Measurements from ENCODE around the gene IL1RAP. TPM values are rescaled to one million over a fixed set of nuclear protein-coding genes. Genes with fewer than 3 reads are reported as not detected.

The IL1RAP gene
- total and polyA plus RNA-seq, 2 experiments from 2014 or later, result 3.6 to 5.0 TPM

GRCh38 chr3:190532731-190533203 is 18.9 kb downstream of the IL1RAP start:
- DNase-seq (ENCODE audit: low spot score) (no peak), ATAC-seq (no peak)
- no peak overlapping the region for H3K27ac ChIP-seq (ENCODE audit: low read depth)
- no peaks in the 10 kb centered on the region for H4K20me1 ChIP-seq (replicated peaks; ENCODE audit: insufficient read depth)
- H3K27me3 ChIP-seq (ENCODE audit: insufficient read depth), result peaks cover 10% of the 10 kb centered on the region
- no peaks in the 10 kb centered on the region for H3K9me2 ChIP-seq (ENCODE audit: insufficient read depth)
- H3K79me2 ChIP-seq (replicated peaks; ENCODE audit: insufficient read depth), result no peaks in the 10 kb centered on the region
- no peak overlapping the region for H3K4me2 ChIP-seq
- no peak overlapping the region for H3K4me3 ChIP-seq
- Mint-ChIP-seq H3K4me3 (no peak overlapping the region), H3K27me3 (ENCODE audit: insufficient read depth, low read depth, poor library complexity) (peaks cover under 1% of the 10 kb centered on the region), H3K4me1 (peaks cover under 1% of the 10 kb centered on the region; the same call in 2 of the 3 replicates), H3K36me3 (ENCODE audit: low read depth) (no peaks in the 10 kb centered on the region), H3K27ac (no peak overlapping the region), H3K9me3 (no peaks in the 10 kb centered on the region)
- TF ChIP-seq EZH2phosphoT487 (IDR thresholded peaks at IDR 0.05; ENCODE audit: unreplicated experiment) (no peak), ZNF462 (CRISPR knock-in tag; IDR thresholded peaks at IDR 0.05) (no peak), STAT1 (IDR thresholded peaks at IDR 0.05; ENCODE audit: unreplicated experiment) (no peak), ZNF114 (CRISPR knock-in tag; IDR thresholded peaks at IDR 0.05) (no peak), CREB1 (CRISPR knock-in tag; IDR thresholded peaks at IDR 0.05; ENCODE audit: low read depth) (no peak), EZH2 (IDR thresholded peaks at IDR 0.05; ENCODE audit: low read depth, unreplicated experiment) (no peak), POLR2AphosphoS5 (IDR thresholded peaks at IDR 0.05; ENCODE audit: low read depth) (no peak), ZNF331 (CRISPR knock-in tag; IDR thresholded peaks at IDR 0.05; ENCODE audit: low read depth) (no peak)
- TF ChIP-seq, protein P1, sequence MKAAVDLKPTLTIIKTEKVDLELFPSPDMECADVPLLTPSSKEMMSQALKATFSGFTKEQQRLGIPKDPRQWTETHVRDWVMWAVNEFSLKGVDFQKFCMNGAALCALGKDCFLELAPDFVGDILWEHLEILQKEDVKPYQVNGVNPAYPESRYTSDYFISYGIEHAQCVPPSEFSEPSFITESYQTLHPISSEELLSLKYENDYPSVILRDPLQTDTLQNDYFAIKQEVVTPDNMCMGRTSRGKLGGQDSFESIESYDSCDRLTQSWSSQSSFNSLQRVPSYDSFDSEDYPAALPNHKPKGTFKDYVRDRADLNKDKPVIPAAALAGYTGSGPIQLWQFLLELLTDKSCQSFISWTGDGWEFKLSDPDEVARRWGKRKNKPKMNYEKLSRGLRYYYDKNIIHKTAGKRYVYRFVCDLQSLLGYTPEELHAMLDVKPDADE (IDR thresholded peaks at IDR 0.05), result no peak
- TF ChIP-seq, protein P2, sequence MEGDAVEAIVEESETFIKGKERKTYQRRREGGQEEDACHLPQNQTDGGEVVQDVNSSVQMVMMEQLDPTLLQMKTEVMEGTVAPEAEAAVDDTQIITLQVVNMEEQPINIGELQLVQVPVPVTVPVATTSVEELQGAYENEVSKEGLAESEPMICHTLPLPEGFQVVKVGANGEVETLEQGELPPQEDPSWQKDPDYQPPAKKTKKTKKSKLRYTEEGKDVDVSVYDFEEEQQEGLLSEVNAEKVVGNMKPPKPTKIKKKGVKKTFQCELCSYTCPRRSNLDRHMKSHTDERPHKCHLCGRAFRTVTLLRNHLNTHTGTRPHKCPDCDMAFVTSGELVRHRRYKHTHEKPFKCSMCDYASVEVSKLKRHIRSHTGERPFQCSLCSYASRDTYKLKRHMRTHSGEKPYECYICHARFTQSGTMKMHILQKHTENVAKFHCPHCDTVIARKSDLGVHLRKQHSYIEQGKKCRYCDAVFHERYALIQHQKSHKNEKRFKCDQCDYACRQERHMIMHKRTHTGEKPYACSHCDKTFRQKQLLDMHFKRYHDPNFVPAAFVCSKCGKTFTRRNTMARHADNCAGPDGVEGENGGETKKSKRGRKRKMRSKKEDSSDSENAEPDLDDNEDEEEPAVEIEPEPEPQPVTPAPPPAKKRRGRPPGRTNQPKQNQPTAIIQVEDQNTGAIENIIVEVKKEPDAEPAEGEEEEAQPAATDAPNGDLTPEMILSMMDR (conservative IDR thresholded peaks at IDR 0.05; ENCODE audit: low read depth in 2 of 2), result no peak
- no peaks in the 10 kb centered on the region for H3K4me1 ChIP-seq (ENCODE audit: insufficient read depth)
- no peaks in the 10 kb centered on the region for H3F3A ChIP-seq (replicated peaks; ENCODE audit: low read depth)
- H2AFZ ChIP-seq, result no peak overlapping the region
- H3K36me3 ChIP-seq (ENCODE audit: insufficient read depth), result no peaks in the 10 kb centered on the region
